Chondrocyte (in vitro differentiated cells): ENCODE data around the gene RNF208. TPM values are rescaled to one million over a fixed set of nuclear protein-coding genes. Genes with fewer than 3 reads are reported as not detected.
A peak's percentile ranks its signal among the peaks of the same experiment; 100 is the strongest.
"Not testable (repeated sequence)": the region's sequence is repeated elsewhere in the genome, so short reads cannot be mapped to it uniquely, and the experiment has no call there.

Experiments
- DNase-seq: peaks from one replicate; pipeline ENCODE4 v3.0.0; 2021; ENCODE audit warnings: mixed read lengths, low spot score
- H3K27ac Mint-ChIP-seq: one replicate; pipeline ENCODE4 v1.8.0; 2021; ENCODE audit warnings: mild to moderate bottlenecking, moderate library complexity, mixed read lengths; ENCODE audit not compliant: unreplicated experiment
- H3K27me3 Mint-ChIP-seq: 2 replicates; pipeline ENCODE4 v1.8.0; 2021; ENCODE audit warnings: low read depth, mixed read lengths
- H3K36me3 Mint-ChIP-seq: 2 replicates; pipeline ENCODE4 v1.8.0; 2021; ENCODE audit warnings: low read depth, mixed read lengths
- H3K4me1 Mint-ChIP-seq: 2 replicates; pipeline ENCODE4 v1.8.0; 2021; ENCODE audit warnings: low read depth, mild to moderate bottlenecking, mixed read lengths
- H3K4me3 Mint-ChIP-seq: one replicate; pipeline ENCODE4 v1.8.0; 2021; ENCODE audit warnings: mild to moderate bottlenecking, moderate library complexity, mixed read lengths; ENCODE audit not compliant: unreplicated experiment
- H3K9me3 Mint-ChIP-seq: 2 replicates; pipeline ENCODE4 v1.8.0; 2021; ENCODE audit warnings: low read depth, mixed read lengths
- total RNA-seq: library from RNA; stranded (reverse); gene quantifications from 3 replicates; pipeline ENCODE4 v1.2.1, GENCODE V29; 2021
- TF ChIP-seq, protein P1 (sequence below): fragments of 200-600 bp; sonication (generic); IDR thresholded peaks from 2 replicates; pipeline ENCODE4 v1.5.0; 2021; ENCODE audit warnings: antibody characterized with exemption, mild to moderate bottlenecking, moderate library complexity

Gene RNF208
- total RNA-seq, 1 donor from 2014 or later: 3.3 TPM

DNA sequence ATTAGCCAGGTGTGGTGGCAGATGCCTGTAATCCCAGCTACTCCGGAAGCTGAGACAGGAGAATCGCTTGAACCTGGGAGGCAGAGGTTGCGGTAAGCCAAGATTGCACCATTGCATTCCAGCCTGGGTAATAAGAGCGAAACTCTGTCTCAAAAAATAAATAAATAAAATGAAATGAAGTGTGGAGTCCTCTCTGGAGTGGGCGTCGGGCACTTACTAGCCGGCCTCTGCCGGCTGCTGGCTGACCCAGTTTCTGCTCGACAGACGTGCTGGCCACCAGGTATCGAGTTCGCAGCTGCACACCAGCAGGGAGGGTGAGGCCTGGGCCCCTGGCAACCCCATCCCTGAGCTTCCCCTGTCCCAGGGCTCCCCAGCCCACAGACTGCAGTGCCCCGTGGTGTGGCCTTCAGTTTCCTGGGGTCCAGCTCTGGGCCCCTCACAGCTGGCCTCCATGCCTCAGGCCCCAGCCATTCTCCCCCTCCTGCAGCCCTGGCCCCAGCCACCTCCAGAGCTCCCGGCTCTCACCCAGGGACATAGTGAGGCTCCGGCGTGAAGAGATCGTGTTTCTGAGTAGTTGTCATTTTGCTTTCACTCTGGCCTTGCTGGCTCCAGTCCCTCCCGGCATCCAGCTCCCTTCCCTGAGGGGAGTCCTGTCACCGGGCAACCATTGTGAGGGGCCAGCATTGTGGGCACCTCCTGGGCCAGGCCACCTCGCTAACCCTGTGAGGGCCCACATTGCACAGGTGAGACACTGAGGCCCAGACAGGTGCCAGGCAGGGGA, 25.3 kb upstream of the RNF208 start:
- DNase-seq: no peak
- Mint-ChIP-seq H3K36me3 (peaks cover 8% of the 10 kb centered on the region), H3K27ac (no peak overlapping the region), H3K4me3 (no peak overlapping the region), H3K9me3 (no peaks in the 10 kb centered on the region), H3K4me1 (peaks cover 15% of the 10 kb centered on the region), H3K27me3 (no peaks in the 10 kb centered on the region)
- TF ChIP-seq, protein P1, sequence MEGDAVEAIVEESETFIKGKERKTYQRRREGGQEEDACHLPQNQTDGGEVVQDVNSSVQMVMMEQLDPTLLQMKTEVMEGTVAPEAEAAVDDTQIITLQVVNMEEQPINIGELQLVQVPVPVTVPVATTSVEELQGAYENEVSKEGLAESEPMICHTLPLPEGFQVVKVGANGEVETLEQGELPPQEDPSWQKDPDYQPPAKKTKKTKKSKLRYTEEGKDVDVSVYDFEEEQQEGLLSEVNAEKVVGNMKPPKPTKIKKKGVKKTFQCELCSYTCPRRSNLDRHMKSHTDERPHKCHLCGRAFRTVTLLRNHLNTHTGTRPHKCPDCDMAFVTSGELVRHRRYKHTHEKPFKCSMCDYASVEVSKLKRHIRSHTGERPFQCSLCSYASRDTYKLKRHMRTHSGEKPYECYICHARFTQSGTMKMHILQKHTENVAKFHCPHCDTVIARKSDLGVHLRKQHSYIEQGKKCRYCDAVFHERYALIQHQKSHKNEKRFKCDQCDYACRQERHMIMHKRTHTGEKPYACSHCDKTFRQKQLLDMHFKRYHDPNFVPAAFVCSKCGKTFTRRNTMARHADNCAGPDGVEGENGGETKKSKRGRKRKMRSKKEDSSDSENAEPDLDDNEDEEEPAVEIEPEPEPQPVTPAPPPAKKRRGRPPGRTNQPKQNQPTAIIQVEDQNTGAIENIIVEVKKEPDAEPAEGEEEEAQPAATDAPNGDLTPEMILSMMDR: no peak

GRCh38 chr9:137245450-137246421, 23.7 kb upstream of the RNF208 start:
- Mint-ChIP-seq H3K4me3 (no peak overlapping the region), H3K27ac (no peak overlapping the region), H3K9me3 (no peaks in the 10 kb centered on the region), H3K4me1 (peaks cover 18% of the 10 kb centered on the region), H3K27me3 (no peaks in the 10 kb centered on the region), H3K36me3 (peaks cover 10% of the 10 kb centered on the region)
- DNase-seq: no peak
- TF ChIP-seq, protein P1: no peak

DNA sequence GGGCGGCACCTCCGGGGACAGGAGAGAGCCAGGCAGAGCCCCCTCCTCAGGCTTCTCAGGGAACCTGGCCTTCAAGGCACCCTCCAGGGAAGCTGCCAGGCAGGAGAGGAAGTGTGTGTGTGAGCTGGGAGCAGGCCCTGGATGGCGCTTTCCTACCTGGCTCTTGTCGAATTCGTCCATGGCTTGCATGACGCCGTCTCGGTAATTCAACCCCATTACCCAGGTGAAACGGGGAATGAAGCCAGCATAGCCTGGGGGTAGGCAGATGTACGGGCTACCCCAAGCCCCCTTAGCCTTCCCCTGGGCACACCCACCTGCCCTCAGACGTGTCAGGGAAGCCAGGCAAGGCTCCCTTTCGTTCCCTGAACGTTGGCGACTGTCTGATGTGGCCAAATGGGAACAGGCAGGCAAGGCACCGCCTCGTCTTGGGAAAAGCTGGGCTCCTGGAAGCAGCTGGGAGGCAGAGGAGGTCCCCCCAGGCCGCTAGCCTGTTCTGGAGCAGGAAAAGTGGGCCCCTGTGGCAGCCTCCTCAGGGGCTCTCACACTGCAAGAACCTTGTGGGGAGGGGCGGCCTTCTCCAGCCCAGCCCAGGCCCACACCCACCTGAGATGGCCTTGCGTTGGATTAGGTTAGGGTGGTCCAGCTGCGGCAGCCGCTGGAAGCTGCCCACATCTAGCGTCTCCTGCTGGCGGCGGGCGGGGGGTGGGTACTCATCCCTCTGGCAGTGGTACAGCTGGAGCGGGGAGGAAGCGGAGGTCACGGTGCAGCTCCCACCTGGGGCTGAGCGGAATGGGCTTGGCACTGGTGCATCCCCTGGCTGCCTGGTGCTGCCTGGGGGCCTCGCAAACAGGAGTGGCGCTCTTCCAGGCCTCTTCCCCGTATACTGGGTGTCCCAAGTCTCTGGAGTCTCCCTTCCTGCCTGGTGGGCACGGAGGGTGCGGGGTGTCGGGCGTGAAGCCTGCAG, 22.7 kb upstream of the RNF208 start:
- Mint-ChIP-seq H3K36me3 (peaks cover 10% of the 10 kb centered on the region), H3K27ac (no peak overlapping the region), H3K4me3 (no peak overlapping the region), H3K27me3 (no peaks in the 10 kb centered on the region), H3K9me3 (no peaks in the 10 kb centered on the region), H3K4me1 (peaks cover 22% of the 10 kb centered on the region)
- no peak for DNase-seq
- TF ChIP-seq, protein P1: no peak

GRCh38 chr9:137243626-137244485, 21.8 kb upstream of the RNF208 start:
- TF ChIP-seq, protein P1: no peak
- H3K36me3 Mint-ChIP-seq: peaks cover 10% of the 10 kb centered on the region
- no peaks in the 10 kb centered on the region for H3K9me3 Mint-ChIP-seq
- DNase-seq: no peak
- peak overlapping the region; percentile 31 for H3K4me3 Mint-ChIP-seq
- H3K27me3 Mint-ChIP-seq: no peaks in the 10 kb centered on the region
- H3K4me1 Mint-ChIP-seq: peaks cover 29% of the 10 kb centered on the region
- H3K27ac Mint-ChIP-seq: peak overlapping the region; percentile 59

GRCh38 chr9:137243266-137243625, 21.2 kb upstream of the RNF208 start:
- not testable (repeated sequence) for H3K27ac Mint-ChIP-seq, H3K4me3 Mint-ChIP-seq, H3K27me3 Mint-ChIP-seq, H3K9me3 Mint-ChIP-seq, DNase-seq
- Mint-ChIP-seq H3K4me1 (peaks cover 30% of the 10 kb centered on the region), H3K36me3 (peaks cover 10% of the 10 kb centered on the region)
